Mucosa of descending colon (tissue), 3 donors: ENCODE data around the gene RMI1. TPM values are rescaled to one million over a fixed set of nuclear protein-coding genes. Genes with fewer than 3 reads are reported as not detected.

Experiments
- ATAC-seq: fragments of 200-7000 bp; cut with Tn5 transposase; one replicate; pipeline ENCODE4 v1.9.1; 2020; ENCODE audit warnings: mild to moderate bottlenecking, moderate library complexity
- DNase-seq, 3 donors: peaks; one replicate each; pipeline ENCODE4 v3.0.0-alpha.2; 2020
- H3K36me3 ChIP-seq: fragments of 200-600 bp; one replicate; pipeline ENCODE4 v1.8.0; 2021; ENCODE audit warnings: low read depth, mild to moderate bottlenecking
- H3K4me1 ChIP-seq: fragments of 200-600 bp; one replicate; pipeline ENCODE4 v1.8.0; 2021; ENCODE audit warnings: low read depth, mild to moderate bottlenecking
- H3K4me3 ChIP-seq: fragments of 200-600 bp; one replicate; pipeline ENCODE4 v1.8.0; 2021; ENCODE audit warnings: mild to moderate bottlenecking
- H3K9me3 ChIP-seq: fragments of 200-600 bp; one replicate; pipeline ENCODE4 v1.8.0; 2021; ENCODE audit warnings: mild to moderate bottlenecking
- CTCF ChIP-seq: fragments of 200-600 bp; IDR thresholded peaks from one replicate; pipeline ENCODE4 v1.8.0; 2022; ENCODE audit warnings: antibody characterized with exemption, mild to moderate bottlenecking
- intact Hi-C, 2 donors: fragments of 100-400 bp; cut with DNase I in 1 of 2; cut with micrococcal nuclease in 1 of 2; formaldehyde crosslinking; loops; one replicate each; pipeline versions ENCODE4 v1.11.0 to v1.11.1; 2022; cut with DNase I, micrococcal nuclease
- long read RNA-seq, 2 donors: library from polyadenylated mRNA; unstranded; transcript quantifications; one replicate each; pipeline ENCODE4 v2.0.0, GENCODE V29; 2019 to 2021
- total RNA-seq, 3 donors: library from RNA; stranded (reverse); fragmentation: NEBNext Ultra II Directional in 2 of 3; extraction: Animal tissue kit (Norgen Biotek cat#: 25700) in 2 of 3; gene quantifications; one replicate each; pipeline versions ENCODE4 v1.2.1 to v1.2.4, GENCODE V29; 2021 to 2023
- donor health status: DM: no; HTN: no; CAD: no; lungs with moderate emphysema.
- donor health status: DM: no; HTN: no; CAD: no.
- donor health status: DM: no; HTN: yes; CAD: no.

Gene RMI1
- total RNA-seq: 10 to 100 TPM in 2 of 3 donors, 1 to 10 TPM in 1; 7.0 to 15.6 (median 11.6) TPM
- long read RNA-seq, donor 1, partial matches to known transcripts: 1 of 6 reads
- long read RNA-seq, donor 1, other reads (novel, unspliced or antisense): 1 of 6 reads
- long read RNA-seq, donor 2, partial matches to known transcripts: 0 of 7 reads
- long read RNA-seq, donor 2, other reads (novel, unspliced or antisense): 2 of 7 reads

DNA sequence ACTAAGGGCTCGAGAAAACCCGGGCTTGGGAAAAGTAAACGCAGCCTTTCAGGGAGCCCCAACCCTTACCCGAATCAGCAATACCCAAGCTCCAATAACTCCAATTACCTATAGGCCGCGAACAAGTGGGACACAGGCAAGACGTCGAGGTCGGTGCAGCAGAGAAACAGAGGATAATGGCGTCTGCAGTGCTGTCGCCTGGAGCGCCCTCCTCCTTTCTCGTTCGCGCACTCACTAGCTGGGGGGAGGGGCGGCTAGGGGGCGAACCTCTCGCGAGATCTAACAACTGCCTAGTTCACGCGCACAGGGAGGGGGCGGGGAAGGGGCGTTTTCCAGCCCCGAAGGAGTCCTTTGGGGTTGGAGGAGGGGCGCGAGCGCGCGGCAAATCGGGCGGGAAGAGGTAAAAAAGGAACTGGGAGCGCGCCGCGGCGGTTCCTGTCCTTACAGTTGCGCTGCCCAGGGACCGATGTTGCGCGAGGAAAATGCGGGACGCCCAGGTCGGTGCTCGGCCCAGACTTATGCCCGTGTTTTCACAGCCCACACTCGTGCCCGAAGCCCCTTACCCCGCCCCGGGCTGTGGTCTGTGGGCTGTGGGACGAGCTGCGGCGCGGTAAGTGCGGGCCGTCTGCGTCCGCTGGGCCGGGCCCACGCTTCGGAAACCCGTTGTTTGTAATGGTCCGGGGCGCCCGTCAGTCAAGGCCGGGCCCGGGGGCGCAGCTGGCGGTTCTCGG, at the start of gene RMI1:
TSS of gene RMI1 (plus strand) at position 411 of the 731 bp plus-strand sequence. CDS start 20,182 bp downstream, outside the sequence.
- no peaks in the 10 kb centered on the region for H3K9me3 ChIP-seq
- DNase-seq (peak; percentile 99 to 100 (median 100)), ATAC-seq (peak; percentile 90)
- TF ChIP-seq CTCF: no peak
- H3K36me3 ChIP-seq: peaks cover 12% of the 10 kb centered on the region
- H3K4me3 ChIP-seq: peak within 1 kb of the TSS; percentile 92
- intact Hi-C loops: no loop called here
- H3K4me1 ChIP-seq: peaks cover 17% of the 10 kb centered on the region

DNA sequence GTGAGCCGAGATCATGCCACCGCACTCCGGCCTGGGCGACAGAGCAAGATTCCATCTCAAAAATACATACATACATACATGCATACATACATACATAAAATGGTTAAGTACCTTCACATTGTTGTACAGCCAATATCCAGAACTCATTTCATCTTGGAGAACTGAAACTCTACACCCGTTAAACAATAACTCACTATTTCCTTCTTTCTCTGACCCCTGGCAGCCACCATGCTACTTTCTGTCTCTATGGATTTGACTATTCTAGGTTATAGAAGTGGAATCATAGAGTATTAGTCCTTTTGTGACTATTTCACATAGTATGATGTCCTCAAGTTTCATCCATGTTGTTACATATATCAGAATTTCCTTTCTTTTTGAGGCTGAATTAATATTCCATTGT, 49.7 kb upstream of the RMI1 start:
- no peak for TF ChIP-seq CTCF
- Histone ChIP-seq H3K9me3 (no peaks in the 10 kb centered on the region), H3K36me3 (no peaks in the 10 kb centered on the region), H3K4me1 (no peaks in the 10 kb centered on the region), H3K4me3 (no peak overlapping the region)
- ATAC-seq (no peak), DNase-seq (no peak)
- intact Hi-C loops: loop anchor here in 1 of 2 donors (10.0 kb wide), 1 partner anchor 244 kb away; no protein-coding TSS in a partner anchor

- ATAC-seq (no peak), DNase-seq (no peak)
- no peaks in the 10 kb centered on the region for H3K36me3 ChIP-seq
- no peak overlapping the region for H3K4me3 ChIP-seq
- intact Hi-C loops: loop anchor here in 1 of 2 donors (10.0 kb wide), 1 partner anchor 243 kb away; no protein-coding TSS in a partner anchor
- no peaks in the 10 kb centered on the region for H3K4me1 ChIP-seq
- no peak for TF ChIP-seq CTCF
- no peaks in the 10 kb centered on the region for H3K9me3 ChIP-seq
Measured at GRCh38 chr9:83932011-83932410, 48.6 kb upstream of the RMI1 start.

DNA sequence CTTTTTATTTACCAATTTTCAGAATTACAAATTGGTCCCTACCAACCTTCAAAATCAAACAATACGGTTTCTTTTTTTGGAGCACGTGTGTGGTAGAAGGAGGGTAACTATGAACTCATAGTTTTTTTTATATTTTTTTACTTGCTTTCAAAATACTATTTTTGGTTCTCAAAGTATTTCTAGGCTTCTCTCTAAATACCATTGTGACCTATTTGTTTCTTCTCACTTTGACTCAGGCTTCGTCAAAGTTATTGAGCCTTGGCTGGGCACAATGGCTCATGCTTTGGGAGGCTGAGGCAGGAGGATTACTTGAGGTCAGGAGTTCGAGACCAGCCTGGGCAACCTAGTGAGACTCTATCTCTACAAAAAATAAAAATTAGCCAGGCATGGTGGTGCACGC, 47.8 kb upstream of the RMI1 start:
- intact Hi-C loops: loop anchor here in 1 of 2 donors (10.0 kb wide), 1 partner anchor 242 kb away; no protein-coding TSS in a partner anchor
- DNase-seq (no peak), ATAC-seq (no peak)
- H3K4me1 ChIP-seq: no peaks in the 10 kb centered on the region
- TF ChIP-seq CTCF: no peak
- no peak overlapping the region for H3K4me3 ChIP-seq
- H3K36me3 ChIP-seq: no peaks in the 10 kb centered on the region
- no peaks in the 10 kb centered on the region for H3K9me3 ChIP-seq

GRCh38 chr9:83933790-83934189, 46.8 kb upstream of the RMI1 start:
- H3K9me3 ChIP-seq: no peaks in the 10 kb centered on the region
- intact Hi-C loops: loop anchor here in 1 of 2 donors (10.0 kb wide), 1 partner anchor 241 kb away; no protein-coding TSS in a partner anchor
- no peaks in the 10 kb centered on the region for H3K4me1 ChIP-seq
- ATAC-seq (no peak), DNase-seq (no peak)
- no peaks in the 10 kb centered on the region for H3K36me3 ChIP-seq
- no peak overlapping the region for H3K4me3 ChIP-seq
- TF ChIP-seq CTCF: no peak
